A673 (cell line): Measurements from ENCODE around the gene HOXB3.

Source experiments
- EZH2 ChIP-seq: fragments of 200-600 bp; sonication (generic); IDR thresholded peaks from 2 replicates; pipeline ENCODE4 v1.6.1; 2017; ENCODE audit warnings: borderline replicate concordance, low read depth, mild to moderate bottlenecking, mixed read lengths, antibody characterized with exemption, low read length; ENCODE audit not compliant: poor library complexity, severe bottlenecking
- TF ChIP-seq, protein P1 (sequence below): fragments of 300-800, 200-600 bp; sonication (generic); conservative IDR thresholded peaks from 2 replicates; pipeline ENCODE4 v1.5.1; 2017; ENCODE audit warnings: low read depth, mild to moderate bottlenecking, antibody characterized with exemption, low read length, moderate library complexity, mixed read lengths

GRCh38 chr17:48597778-48598631, 8.0 kb upstream of the HOXB3 start:
- TF ChIP-seq, protein P1, sequence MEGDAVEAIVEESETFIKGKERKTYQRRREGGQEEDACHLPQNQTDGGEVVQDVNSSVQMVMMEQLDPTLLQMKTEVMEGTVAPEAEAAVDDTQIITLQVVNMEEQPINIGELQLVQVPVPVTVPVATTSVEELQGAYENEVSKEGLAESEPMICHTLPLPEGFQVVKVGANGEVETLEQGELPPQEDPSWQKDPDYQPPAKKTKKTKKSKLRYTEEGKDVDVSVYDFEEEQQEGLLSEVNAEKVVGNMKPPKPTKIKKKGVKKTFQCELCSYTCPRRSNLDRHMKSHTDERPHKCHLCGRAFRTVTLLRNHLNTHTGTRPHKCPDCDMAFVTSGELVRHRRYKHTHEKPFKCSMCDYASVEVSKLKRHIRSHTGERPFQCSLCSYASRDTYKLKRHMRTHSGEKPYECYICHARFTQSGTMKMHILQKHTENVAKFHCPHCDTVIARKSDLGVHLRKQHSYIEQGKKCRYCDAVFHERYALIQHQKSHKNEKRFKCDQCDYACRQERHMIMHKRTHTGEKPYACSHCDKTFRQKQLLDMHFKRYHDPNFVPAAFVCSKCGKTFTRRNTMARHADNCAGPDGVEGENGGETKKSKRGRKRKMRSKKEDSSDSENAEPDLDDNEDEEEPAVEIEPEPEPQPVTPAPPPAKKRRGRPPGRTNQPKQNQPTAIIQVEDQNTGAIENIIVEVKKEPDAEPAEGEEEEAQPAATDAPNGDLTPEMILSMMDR: no peak
- no peak for TF ChIP-seq EZH2
